Measurements from ENCODE around the gene COX4I2.
"Not testable (repeated sequence)": the region's sequence is repeated elsewhere in the genome, so short reads cannot be mapped to it uniquely, and the experiment has no call there.

COX4I2 gene

DNA sequence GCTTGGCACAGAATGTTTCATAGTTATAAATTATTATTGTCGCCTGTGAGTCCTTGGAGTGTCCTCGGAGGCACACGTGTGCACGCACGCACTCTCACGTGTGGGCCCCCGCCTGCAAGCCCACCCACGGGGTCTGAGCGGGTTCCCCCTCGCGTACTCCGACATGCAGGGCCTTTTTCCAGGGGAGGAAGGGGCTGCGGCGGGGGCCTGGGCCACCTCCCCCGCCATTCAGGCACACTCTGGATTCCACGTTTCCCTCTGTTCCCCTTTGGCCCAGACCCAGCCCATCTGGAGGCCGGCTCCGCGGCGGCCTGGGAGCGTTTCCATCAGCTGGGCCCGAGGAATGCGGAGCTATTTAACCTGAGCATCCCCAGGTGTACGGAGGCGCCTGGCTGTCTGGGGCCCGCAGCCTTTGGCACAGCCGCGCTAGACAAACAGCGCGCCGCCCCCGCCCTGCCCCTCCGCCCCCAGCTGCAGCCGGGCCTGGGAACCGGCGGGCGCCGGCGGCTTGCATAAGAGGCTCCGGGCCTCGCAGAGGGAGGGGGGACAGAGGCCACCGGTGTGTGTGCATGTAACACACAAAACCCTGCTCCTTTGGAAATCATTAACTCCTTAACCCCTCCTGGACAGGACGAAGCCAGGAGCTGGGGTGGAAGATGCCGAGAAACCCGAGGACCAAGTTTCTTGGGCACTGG is 29.3 kb upstream of the COX4I2 start:
- DNase-seq: no peak

GRCh38 chr20:31612271-31612640 is 25.5 kb upstream of the COX4I2 start:
- not testable (repeated sequence) for DNase-seq

GRCh38 chr20:31615416-31615815 is 22.3 kb upstream of the COX4I2 start:
- DNase-seq: no peak

GRCh38 chr20:31617432-31618104 is 20.1 kb upstream of the COX4I2 start:
- no peak for DNase-seq

DNA sequence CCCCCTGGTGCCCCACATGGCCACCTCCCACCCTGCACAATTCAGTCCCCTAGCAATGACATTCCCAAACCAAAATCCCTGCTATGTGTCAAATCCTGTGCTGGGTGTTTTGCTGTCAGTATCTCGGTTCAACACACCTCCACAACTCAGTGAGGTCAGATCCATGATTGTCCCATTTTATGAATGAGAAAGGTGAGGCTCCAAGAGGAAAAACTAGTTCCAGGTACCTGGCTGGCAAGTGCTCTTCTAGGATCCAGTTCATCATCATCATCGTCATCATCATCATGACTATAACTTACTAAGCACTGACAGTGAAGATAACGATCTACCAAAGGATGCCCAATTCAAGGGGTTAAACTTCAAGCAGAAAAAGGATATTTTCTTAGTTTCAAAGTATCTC is 17.5 kb upstream of the COX4I2 start:
- DNase-seq: no peak

GRCh38 chr20:31623123-31623505 is 14.6 kb upstream of the COX4I2 start:
- not testable (repeated sequence) for DNase-seq

DNA sequence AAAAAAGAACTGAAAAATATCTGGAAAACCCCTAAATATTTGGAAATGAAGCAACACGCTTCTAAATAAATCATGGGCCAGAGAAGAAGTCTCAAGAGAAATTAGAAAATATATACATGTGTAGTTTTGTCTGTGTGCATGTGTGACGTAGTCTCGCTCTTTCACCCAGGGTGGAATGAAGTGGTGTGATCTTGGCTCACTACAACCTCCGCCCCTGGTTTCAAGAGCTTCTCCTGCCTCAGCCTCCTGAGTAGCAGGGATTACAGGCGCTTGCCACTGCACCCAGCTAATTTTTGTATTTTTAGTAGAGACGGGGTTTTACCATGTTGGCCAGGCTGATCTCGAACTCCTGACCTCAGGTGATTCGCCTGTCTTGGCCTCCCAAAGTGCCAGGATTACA is 11.2 kb upstream of the COX4I2 start:
- not testable (repeated sequence) for DNase-seq

DNA sequence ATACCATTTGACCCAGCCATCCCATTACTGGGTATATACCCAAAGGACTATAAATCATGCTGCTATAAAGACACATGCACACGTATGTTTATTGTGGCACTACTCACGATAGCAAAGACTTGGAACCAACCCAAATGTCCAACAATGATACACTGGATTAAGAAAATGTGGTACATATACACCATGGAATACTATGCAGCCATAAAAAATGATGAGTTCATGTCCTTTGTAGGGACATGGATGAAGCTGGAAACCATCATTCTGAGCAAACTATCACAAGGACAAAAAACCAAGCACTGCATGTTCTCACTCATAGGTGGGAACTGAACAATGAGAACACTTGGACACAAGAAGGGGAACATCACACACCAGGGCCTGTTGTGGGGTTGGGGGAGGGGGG is 9.7 kb upstream of the COX4I2 start:
- DNase-seq: not testable (repeated sequence)

- no peak for DNase-seq
Observed at GRCh38 chr20:31630187-31630790, 7.4 kb upstream of the COX4I2 start.

- DNase-seq: no peak
Observed at GRCh38 chr20:31632548-31633338, 5.0 kb upstream of the COX4I2 start.

- DNase-seq: no peak
Observed at GRCh38 chr20:31633339-31633914, 4.3 kb upstream of the COX4I2 start.

GRCh38 chr20:31638317-31638716 is 605 bp downstream of the COX4I2 start:
- no peak for DNase-seq

DNA sequence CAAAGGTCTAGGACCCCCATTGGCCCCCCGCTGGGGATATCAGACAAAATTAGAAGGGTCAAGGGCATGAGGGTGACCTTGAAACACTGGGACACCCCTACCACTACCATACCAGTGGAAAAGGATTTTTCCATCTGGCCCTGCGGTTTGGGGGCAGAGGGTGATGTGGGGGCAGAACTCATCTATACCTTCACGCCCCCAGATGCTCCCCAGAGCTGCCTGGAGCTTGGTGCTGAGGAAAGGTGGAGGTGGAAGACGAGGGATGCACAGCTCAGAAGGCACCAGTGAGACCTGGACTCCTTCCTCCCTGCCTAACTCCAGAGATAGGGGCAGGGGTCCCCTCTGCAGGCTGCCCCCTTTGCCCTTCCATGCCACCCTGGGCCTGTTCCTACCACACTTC is 1.1 kb downstream of the COX4I2 start:
- no peak for DNase-seq

DNA sequence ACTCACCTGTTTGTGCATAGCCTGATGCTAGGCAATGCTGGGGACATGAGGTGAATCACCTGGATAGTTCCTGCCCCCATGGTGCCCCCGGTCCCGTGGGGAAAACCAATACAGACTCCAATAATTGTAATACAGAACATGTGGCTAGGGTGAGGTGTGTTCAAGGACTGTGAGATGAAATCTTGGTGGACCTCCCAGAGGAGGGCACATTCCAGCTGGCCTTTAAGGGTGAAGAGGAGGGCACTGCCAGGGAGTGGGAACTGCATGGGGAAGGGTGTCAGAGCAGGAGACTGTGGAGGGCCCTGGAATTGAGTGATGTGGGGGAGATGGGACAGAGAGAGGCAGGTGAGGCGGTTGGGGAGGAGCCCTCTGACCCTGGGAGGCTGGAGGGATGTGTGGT is 2.5 kb downstream of the COX4I2 start:
- DNase-seq: no peak

DNA sequence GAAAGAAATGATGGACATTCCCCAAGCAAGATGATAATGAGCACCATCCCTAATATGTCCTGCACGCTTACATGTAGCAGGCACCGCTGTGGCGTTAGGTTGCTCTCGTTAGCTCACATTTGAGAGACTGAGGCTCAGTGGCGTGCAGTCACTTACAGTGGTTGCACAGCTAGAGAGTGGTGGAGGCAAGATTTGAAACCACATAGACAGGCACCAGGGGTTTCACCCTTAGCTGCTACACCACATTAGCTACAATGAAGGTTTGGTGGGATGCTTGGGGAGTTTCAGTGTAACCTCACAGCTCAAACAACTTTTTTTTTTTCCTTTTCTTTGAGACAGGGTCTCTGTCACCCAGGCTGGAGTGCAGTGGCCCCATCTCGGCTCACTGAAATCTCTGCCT is 3.7 kb downstream of the COX4I2 start:
- no peak for DNase-seq

- DNase-seq: no peak
Observed at GRCh38 chr20:31642837-31643236, 5.1 kb downstream of the COX4I2 start.

GRCh38 chr20:31643522-31643921 is 5.8 kb downstream of the COX4I2 start:
- no peak for DNase-seq

GRCh38 chr20:31644701-31645100 is 7.0 kb downstream of the COX4I2 start:
- no peak for DNase-seq

DNA sequence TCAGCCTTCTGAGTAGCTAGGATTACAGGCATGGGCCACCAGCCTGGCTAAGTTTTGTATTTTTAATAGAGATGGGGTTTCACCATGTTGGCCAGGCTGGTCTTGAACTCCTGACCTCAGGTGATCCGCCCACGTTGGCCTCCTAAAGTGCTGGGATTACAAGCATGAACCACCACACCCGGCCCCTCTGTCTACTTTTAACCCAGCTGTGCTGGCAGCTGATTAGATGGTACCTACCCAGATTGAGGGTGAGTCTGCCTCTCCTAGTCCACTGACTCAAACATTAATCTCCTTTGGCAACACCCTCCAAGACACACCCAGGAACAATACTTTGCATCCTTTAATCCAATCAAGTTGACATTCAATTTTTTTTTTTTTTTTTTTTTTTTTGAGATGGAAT is 10.4 kb downstream of the COX4I2 start:
- not testable (repeated sequence) for DNase-seq

- DNase-seq: no peak
Observed at GRCh38 chr20:31652917-31653396, 15.2 kb downstream of the COX4I2 start.

DNA sequence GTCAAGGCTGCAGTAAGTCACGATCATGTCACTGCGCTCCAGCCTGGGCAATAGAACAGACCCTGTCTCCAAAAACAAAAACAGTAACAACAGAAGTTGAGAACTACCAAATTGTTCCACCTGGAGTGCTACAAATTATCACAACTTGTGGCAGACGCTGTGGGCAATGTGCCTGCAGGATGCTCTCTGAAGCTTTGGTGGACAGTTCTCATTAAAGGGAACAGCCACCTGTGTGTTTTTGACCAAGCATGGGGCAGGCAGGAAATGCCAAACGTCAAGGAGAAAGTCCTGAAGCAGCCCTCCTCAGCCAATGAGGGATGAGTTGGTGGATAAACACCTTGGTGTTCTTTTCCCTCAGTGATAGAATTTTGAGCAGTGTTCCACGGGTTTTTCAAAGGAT is 15.8 kb downstream of the COX4I2 start:
- no peak for DNase-seq

DNA sequence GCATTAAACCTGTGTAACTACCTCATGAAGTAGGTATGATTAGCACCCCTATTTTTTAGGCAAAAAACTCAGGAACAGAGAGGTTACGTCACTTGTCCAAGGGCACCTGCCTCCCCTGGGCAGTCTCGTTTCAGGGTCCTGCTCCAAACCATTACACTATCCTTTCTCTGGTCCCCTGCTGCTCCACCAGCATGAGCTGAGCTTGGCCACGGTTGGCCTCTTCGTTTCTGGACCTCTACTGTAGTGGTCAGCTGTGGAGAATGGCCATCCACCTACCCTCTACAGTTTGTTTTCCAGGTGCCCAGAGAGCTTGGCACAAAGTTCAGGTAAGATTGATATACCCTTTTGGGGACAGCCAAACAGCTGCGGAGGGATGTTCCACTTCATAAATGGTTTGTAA is 16.8 kb downstream of the COX4I2 start:
- DNase-seq: no peak

All from activated T-cell treated with anti-CD3 and anti-CD28 coated beads for 4 hours (primary cell).